Type B pancreatic cell (in vitro differentiated cells): ENCODE measurements around the gene KRTAP10-7. TPM values are rescaled to one million over a fixed set of nuclear protein-coding genes. Genes with fewer than 3 reads are reported as not detected.
"Not testable (repeated sequence)": the region's sequence is repeated elsewhere in the genome, so short reads cannot be mapped to it uniquely, and the experiment has no call there.

ENCODE experiments used
- DNase-seq: peaks from one replicate; pipeline ENCODE4 v3.0.0; 2021; ENCODE audit warnings: mixed read lengths; ENCODE audit not compliant: unreplicated experiment; ENCODE audit errors: extremely low spot score
- H3K27ac Mint-ChIP-seq: 2 replicates; pipeline ENCODE4 v1.8.0; 2021; ENCODE audit warnings: mild to moderate bottlenecking, mixed read lengths
- H3K27me3 Mint-ChIP-seq: 2 replicates; pipeline ENCODE4 v1.8.0; 2021; ENCODE audit warnings: mixed read lengths
- H3K36me3 Mint-ChIP-seq: 2 replicates; pipeline ENCODE4 v1.8.0; 2021; ENCODE audit warnings: mixed read lengths
- H3K4me1 Mint-ChIP-seq: one replicate; pipeline ENCODE4 v1.8.0; 2021; ENCODE audit warnings: mixed read lengths; ENCODE audit not compliant: unreplicated experiment
- H3K4me3 Mint-ChIP-seq: 2 replicates; pipeline ENCODE4 v1.8.0; 2021; ENCODE audit warnings: mild to moderate bottlenecking, mixed read lengths
- H3K9me3 Mint-ChIP-seq: 2 replicates; pipeline ENCODE4 v1.8.0; 2021; ENCODE audit warnings: mixed read lengths
- total RNA-seq: library from RNA; stranded (reverse); gene quantifications from 2 replicates; pipeline ENCODE4 v1.2.1, GENCODE V29; 2021; ENCODE audit warnings: low replicate concordance
- TF ChIP-seq, protein P1 (sequence below): fragments of 200-600 bp; sonication (generic); conservative IDR thresholded peaks from 2 replicates; pipeline ENCODE4 v1.5.0; 2021; ENCODE audit warnings: antibody characterized with exemption, mild to moderate bottlenecking

The KRTAP10-7 gene
- total RNA-seq, 1 donor from 2014 or later, result not detected

DNA sequence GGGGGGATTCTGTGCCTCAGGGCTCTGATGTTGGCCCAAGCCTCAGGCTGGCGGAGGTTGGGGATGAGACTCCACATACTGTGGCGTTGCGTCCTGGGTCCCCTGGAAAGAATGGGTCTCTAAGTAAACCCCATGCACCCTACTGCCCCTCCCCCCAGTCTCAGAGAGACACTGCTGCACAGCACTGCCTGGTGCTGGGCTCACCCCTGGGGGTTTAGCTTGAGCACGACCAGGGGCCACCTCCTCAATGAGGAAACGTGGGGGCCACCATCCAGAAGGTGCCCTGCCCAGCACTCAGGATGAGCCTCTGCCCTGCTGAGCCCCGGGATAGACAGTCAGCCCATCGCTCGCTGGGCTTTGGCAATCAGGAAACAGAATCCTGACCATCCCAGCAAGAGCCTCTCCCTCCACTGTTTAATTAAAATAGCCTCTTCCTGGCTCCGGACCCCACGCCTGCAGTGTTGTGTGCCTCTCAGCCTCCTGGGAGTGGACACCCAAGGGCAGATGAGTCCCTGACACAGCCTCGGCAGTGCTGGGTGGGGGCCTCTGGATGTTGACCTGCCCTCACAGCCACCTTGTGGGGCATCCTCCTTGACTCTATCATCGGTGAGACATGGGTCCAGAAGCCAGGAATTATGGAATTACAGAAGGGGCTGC lies 30.4 kb upstream of the KRTAP10-7 start:
- Mint-ChIP-seq H3K4me3 (no peak overlapping the region), H3K27ac (no peak overlapping the region), H3K36me3 (no peaks in the 10 kb centered on the region), H3K9me3 (peaks cover 5% of the 10 kb centered on the region), H3K4me1 (no peaks in the 10 kb centered on the region), H3K27me3 (peaks cover 3% of the 10 kb centered on the region)
- no peak for DNase-seq
- TF ChIP-seq, protein P1, sequence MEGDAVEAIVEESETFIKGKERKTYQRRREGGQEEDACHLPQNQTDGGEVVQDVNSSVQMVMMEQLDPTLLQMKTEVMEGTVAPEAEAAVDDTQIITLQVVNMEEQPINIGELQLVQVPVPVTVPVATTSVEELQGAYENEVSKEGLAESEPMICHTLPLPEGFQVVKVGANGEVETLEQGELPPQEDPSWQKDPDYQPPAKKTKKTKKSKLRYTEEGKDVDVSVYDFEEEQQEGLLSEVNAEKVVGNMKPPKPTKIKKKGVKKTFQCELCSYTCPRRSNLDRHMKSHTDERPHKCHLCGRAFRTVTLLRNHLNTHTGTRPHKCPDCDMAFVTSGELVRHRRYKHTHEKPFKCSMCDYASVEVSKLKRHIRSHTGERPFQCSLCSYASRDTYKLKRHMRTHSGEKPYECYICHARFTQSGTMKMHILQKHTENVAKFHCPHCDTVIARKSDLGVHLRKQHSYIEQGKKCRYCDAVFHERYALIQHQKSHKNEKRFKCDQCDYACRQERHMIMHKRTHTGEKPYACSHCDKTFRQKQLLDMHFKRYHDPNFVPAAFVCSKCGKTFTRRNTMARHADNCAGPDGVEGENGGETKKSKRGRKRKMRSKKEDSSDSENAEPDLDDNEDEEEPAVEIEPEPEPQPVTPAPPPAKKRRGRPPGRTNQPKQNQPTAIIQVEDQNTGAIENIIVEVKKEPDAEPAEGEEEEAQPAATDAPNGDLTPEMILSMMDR, result no peak

DNA sequence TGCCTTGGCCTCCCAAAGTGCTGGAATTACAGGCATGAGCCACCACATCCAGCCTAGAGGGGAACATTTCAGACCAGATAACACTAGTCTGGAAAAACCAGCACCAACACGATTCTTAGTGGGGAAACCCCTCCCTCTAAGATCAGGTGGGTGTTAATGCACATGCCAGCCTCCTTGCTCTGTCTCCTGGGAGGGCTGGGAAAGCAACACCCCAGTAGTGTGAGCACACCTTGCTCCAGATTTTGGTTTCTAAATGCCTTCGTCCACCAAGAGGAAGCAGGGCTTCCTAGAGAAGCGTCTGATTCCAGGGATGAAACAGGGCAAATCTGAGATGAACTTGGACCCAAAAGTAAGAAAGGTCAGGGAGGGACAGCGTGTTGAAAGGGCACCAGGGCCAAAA lies 29.1 kb upstream of the KRTAP10-7 start:
- H3K27ac Mint-ChIP-seq, result no peak overlapping the region
- no peaks in the 10 kb centered on the region for H3K4me1 Mint-ChIP-seq
- H3K9me3 Mint-ChIP-seq, result peaks cover 5% of the 10 kb centered on the region
- H3K27me3 Mint-ChIP-seq, result peaks cover 3% of the 10 kb centered on the region
- TF ChIP-seq, protein P1, result no peak
- no peaks in the 10 kb centered on the region for H3K36me3 Mint-ChIP-seq
- no peak for DNase-seq
- no peak overlapping the region for H3K4me3 Mint-ChIP-seq

DNA sequence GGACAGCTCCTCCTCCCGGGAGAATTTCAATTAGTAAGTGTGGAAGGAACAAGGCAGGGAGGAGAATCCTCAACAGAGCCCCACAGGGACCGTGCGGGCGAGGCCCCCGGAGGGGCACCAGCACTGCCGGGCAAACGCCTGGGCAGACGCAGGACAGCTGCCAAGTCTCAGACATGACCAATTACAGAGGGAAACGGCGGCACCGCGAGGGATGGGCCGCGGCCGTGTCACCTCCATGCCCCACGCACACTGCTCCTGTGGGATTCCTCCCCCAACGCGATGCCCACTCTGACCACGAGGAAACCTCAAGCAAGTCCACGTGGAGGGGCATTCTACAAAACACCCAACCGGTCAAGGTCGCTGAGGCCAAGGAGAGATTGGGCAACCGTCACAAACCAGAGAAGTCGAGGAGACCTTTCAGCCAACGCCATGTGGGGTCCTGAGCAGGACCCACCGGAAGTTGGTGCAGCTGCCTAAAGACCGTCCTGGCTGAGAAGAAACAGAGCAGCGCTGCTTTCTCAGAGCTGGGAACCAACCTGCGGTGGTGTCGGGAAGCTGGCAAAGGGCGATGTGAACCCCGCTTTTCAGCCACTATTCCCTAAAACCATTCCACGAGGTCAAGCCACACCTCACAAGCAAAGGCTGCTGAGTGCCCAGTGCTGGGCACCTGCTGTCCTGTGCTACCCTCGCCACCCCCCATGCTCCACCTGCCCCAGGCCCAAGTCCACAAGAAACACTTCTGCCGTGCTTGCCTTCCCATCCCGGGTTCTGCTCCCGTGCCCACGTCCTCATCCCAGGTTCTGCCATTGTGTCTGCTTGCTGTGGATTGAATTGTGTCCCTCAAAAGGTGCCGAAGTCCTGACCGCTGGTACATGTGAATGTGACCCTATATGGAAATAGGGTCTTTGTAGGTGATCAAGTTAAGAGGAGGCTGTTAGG lies 28.3 kb upstream of the KRTAP10-7 start:
- DNase-seq, result no peak
- no peak overlapping the region for H3K27ac Mint-ChIP-seq
- H3K27me3 Mint-ChIP-seq, result peaks cover 3% of the 10 kb centered on the region
- TF ChIP-seq, protein P1, result no peak
- H3K4me3 Mint-ChIP-seq, result no peak overlapping the region
- H3K9me3 Mint-ChIP-seq, result peaks cover 5% of the 10 kb centered on the region
- no peaks in the 10 kb centered on the region for H3K36me3 Mint-ChIP-seq
- no peaks in the 10 kb centered on the region for H3K4me1 Mint-ChIP-seq

DNA sequence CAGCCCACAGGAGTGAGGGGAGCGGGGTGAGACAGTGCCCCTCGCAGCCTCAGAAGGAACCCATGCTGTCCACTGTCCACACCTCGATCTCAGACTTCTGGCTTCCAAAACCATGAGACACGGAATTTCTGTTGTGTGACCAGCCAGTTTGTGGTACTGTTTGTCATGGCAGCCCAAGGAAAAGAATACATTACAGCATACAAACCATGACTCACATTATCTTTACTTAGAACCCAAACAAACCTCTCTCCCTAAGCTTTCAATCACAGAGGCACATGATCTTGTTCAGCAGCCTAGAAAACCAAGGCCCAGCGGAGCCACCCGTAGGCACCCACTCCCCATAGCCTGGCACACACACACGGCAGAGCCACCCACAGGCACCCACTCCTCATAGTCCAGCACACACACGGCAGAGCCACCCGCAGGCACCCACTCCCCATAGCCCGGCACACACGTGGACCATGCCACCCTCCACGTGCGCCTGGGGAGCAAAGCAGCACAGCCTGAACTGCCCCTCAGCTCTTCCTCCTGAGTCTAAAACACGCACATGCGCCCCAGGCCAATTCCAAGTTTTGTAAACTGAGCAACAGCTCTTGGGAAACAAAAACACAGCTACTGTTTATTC lies 27.3 kb upstream of the KRTAP10-7 start:
- TF ChIP-seq, protein P1, result no peak
- H3K9me3 Mint-ChIP-seq, result peaks cover 5% of the 10 kb centered on the region
- H3K27ac Mint-ChIP-seq, result no peak overlapping the region
- no peaks in the 10 kb centered on the region for H3K4me1 Mint-ChIP-seq
- no peak for DNase-seq
- no peaks in the 10 kb centered on the region for H3K36me3 Mint-ChIP-seq
- no peak overlapping the region for H3K4me3 Mint-ChIP-seq
- peaks cover 3% of the 10 kb centered on the region for H3K27me3 Mint-ChIP-seq

DNA sequence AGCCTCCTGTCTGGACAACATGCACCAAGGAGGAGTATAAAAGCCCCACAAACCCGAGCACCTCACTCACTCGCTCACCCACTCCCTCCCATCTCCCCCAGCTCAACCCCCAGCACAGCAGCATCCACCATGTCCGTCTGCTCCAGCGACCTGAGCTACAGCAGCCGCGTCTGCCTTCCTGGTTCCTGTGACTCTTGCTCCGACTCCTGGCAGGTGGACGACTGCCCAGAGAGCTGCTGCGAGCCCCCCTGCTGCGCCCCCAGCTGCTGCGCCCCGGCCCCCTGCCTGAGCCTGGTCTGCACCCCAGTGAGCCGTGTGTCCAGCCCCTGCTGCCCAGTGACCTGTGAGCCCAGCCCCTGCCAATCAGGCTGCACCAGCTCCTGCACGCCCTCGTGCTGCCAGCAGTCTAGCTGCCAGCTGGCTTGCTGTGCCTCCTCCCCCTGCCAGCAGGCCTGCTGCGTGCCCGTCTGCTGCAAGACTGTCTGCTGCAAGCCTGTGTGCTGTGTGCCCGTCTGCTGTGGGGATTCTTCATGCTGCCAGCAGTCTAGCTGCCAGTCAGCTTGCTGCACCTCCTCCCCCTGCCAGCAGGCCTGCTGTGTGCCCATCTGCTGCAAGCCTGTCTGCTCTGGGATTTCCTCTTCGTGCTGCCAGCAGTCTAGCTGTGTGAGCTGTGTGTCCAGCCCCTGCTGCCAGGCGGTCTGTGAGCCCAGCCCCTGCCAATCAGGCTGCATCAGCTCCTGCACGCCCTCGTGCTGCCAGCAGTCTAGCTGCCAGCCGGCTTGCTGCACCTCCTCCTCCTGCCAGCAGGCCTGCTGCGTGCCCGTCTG lies 26.6 kb upstream of the KRTAP10-7 start, which contains the start of gene KRTAP10-4:
Gene KRTAP10-4 (plus strand): TSS at position 100 of the 827 bp plus-strand sequence. CDS start 30 bp downstream, at position 130.
- DNase-seq, H3K36me3 Mint-ChIP-seq, H3K9me3 Mint-ChIP-seq, H3K27me3 Mint-ChIP-seq, H3K27ac Mint-ChIP-seq, H3K4me1 Mint-ChIP-seq, H3K4me3 Mint-ChIP-seq: not testable (repeated sequence)
